NCI-H2081 (cell line): ENCODE data around the gene SLC18B1.
"Not testable (repeated sequence)": the region's sequence is repeated elsewhere in the genome, so short reads cannot be mapped to it uniquely, and the experiment has no call there.

Experiments
- DNase-seq, 2 experiments: peaks; one replicate each; lab custom pipeline; 2025; lab: John Stamatoyannopoulos, UW

SLC18B1 gene

DNA sequence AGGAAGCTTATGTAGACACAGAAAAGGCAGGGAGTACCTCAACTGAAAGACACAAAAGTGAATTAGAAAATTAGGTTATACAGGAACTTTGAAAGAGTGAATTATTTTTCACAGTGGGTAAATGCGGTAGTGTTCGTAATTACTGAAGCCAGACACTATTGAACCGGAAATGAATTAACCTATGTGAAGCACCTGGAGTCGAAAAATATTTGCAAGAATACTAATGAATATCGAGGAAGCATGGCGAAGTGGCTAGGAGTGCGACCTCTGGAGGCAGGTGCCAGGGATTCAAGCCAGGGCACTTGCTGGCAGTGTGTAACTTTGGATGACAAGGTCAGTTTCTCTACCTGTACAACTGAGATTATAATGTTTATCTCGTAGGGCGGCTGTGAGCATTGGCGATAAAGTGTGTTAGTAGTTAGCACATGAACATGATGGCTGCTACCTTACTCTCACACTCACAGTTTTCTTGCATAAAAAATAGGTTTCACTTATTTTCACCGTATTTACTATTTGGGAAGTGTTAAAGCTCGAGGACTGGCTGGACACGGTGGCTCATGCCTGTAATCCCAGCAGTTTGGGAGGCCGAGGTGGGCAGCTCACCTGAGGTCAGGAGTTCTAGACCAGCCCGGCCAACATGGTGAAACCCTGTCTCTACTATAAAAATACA, 567 bp upstream of the SLC18B1 start:
- DNase-seq: peak; percentile 69 to 85

DNA sequence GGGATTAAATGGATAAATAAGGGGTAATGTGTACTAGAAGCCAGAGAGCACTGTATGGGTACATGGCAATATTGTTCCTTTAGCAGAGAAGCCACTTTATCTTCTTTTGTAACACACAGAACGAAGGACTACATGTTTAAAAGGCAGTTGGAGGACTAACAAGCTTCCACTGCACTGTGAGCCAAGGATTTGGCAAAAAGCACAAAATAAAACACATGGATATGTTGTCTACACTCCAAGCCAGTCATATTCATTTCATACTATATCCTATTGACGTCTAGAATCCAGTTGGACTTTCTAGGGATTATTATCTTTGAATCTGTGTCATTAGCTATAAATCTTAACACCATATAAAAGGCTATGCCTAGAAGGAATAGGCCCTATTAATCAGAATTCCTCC, 3.0 kb downstream of the SLC18B1 start:
- DNase-seq: no peak

DNA sequence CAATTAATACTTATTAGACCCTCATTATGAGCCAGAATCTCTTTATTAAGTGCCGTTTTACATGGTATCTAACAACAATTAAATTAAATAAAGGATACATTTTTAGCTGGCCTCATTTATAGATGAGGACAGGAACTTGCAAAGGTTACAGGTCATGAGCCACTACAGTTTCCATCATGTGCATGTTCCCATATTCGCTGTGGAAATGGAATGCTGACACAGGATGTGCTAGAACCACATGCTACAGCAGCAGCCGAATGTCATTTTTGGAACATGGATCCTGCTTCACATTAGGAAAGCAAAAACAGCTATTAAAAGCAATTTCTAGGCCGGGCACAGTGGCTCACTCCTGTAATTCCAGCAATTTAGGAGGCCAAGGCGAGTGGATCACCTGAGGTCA, 5.9 kb downstream of the SLC18B1 start:
- no peak for DNase-seq

DNA sequence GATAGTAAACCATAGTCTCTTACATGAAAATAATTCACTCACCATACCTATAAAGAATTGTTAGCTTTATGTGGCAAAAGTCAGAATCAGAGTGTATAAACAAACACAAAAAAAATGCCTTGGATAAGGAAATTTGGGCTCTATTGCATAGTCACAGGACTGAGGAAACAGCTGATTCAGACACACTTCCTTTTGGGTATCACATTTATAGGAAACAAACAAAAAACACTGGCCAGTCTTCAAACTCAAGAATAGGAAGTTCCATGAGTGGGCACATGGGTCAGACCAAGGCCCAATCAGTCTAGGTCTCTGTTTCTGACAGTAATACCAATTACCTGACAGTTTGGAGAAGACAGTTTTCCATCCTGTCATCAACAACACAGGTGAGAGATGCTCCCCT, 8.0 kb downstream of the SLC18B1 start:
- no peak for DNase-seq

DNA sequence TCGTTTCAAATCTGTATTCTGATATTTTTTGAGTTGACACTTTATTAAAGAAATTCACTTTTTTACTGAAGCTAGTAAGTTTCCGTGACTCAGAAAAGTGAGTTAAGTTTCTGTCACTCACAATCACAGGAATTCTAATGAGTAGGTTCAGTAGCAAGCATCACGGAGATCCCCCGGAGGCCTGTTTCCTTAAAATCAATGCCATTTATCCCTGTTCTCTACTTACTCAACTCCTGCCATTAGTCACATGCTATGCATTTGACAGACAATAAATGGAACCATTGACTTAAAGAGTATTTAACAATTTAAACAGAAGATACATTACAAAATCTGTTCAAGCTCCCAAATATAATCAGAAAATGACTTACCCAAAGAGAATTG, 9.1 kb downstream of the SLC18B1 start:
- no peak for DNase-seq

DNA sequence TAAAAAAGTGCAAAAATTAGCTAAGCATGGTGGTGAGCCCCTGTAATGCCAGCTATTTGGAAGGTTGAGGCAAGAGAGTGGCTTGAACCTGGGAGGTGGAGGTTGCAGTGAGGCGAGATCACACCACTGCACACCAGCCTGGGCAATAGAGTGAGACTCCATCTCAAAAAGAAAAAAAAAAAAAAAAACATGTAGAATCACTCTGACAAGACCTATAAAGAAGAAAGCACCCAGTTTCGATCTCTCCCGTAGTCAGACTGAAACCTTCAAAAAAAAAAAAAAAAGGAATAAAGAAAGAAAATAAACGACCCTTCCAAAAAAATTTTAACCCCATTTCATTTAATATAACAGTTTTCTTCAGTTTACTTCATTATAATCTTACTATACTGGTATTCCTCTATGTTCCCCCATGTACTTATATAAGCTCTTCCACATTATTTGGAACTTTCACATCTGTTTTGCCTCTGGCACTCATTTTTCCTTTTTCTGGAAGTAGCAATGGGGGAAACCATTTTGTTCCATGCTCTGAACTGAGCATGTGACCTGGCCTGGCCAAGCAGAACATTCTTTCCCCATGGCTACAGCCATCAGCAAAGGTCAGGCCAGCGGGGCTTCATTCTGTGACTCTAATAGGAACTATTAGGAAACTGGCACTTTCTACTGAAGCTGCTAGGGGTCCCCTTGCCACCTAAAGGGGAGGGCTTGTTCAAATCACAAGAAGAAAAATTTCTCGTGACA, 9.6 kb downstream of the SLC18B1 start:
- no peak for DNase-seq

DNA sequence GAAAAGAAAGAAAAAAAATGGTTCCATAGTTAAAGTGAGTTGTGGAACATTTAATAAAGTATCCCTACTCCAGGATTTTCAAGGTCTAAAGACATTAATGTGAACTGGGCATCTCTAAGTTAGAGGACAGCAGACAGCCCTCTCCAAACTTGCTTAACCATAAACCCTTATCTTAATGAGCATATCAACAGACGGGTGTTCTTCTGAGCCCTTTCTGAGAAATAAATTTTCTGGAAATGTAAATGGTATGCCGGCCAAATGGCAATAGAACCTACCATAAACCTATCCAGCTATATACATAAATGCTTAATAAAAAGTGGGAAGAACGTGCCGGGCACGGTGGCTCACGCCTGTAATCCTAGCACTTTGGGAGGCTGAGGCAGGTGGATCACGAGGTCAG, 12.5 kb downstream of the SLC18B1 start:
- DNase-seq: no peak

DNA sequence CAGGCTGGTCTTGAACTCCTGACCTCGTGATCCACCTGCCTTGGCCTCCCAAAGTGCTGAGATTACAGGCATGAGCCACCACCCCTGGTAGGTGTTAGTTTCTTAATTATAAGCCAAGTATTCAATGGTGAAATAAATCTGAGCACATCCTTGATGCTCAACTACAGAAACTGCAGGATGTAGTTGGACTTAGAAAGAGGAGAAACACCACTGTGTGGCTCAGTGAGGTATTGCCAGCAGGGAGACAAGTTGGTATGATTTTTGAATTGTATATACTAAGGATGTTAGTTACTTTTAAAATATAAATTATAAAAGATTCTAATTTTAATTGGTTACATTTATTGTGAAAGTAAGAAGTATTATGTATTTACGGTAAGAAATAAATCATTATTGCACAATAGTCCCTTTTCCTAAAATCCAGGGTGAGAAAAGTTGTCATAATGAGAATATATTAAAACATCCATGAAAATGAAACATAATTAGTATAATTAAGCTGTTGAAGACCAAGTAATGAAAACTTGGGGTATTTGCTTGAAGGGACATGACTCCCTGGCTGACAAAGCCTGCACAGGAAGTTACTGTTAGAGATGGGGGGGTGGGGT, 17.6 kb downstream of the SLC18B1 start:
- DNase-seq: no peak

DNA sequence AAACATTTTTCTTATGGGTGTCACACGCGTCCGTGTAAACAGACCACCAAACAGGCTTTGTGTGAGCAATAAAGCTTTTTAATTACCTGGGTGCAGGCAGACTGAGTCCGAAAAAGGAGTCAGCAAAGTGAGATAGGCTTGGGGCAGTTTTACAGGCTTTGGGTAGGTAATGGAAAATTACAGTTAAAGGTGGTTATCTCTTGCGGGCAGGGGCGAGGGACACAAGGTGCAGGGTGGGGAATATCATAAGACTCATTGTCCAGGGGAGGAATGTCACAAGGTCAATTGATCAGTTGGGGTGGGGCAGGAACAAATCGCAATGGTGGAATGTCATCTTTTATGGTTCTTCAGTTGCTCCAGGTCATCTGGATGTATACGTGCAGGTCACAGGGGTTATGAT, 20.6 kb downstream of the SLC18B1 start:
- DNase-seq: not testable (repeated sequence)

DNA sequence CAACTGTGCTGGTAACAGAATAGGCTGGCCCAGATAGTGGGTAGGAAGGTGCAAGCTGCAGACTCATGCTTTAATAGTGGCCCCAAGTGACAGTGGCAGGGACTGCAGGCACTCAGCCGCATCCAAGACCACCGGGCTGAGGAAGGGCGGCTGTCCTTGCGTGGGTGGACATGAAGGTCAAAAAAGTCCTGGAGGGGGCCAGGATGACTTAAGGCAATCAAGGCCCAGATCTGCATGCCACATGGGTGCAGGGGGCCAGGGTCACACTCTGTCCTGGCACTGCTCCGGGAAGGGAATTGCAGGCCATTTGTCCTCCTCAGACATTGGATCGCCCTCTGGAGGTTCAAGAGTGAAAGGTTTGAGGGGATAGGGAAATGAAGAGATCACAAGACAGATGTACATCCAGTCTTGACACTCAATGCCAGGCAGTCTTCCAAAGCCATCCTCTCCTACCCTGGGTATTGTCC, 30.4 kb downstream of the SLC18B1 start:
- peak in 1 of 2 experiments; percentile 4 for DNase-seq

DNA sequence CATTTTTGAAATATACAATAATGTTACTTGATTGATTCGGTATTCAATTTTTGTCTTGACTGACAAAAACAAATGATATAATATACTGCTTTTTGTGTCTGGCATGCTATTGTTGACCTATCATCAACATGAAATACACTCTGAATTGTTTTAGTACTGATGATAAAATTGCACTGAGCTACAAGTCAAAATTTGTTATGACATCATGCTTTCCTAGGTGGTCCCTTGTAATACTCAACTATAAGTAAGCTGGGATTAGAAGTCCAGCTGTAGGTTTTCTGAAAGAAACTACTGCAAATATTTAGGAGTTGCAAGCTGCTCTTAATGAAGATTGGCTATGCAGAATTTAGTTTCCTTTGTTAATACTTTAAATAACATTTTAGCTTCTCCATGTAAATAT, 32.9 kb downstream of the SLC18B1 start:
- DNase-seq: no peak

DNA sequence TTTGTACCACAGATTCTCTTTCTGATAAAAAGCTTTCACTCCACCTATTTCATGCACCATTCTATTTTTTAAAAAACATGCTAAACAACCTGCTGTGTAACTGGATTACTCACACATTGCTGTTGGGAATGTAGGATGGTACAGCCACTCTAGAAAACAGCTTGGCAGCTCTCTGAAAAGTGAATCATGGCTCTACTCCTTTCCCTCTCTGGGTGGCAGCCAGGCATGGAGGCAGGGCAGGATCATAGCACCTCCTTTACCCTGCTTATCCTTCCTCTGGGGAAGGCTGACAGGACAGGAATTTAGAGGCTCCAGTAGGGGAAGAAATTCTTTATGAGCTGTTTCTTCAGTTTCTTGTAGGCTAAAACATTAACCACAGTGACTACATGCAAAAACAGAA, 34.1 kb downstream of the SLC18B1 start:
- no peak for DNase-seq

DNA sequence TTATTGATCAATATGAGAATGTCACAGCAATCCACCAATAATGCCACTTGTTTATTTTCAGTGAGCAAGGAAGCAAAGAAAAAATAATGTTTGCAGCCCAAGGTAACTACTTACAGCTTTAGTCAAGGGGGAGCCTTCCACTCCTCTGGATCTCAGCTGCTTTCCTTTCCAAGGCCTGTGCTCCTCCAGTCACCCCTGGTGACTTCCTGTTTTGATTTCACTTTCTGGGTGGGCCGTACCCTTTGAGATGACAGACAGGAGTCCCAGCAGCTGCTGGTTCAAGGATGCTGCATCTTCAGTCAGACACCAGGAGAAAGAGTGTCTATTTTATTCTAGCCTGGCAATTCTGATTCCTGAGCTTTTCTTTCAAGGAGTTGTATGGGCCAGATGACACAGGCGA, 35.2 kb downstream of the SLC18B1 start:
- no peak for DNase-seq

DNA sequence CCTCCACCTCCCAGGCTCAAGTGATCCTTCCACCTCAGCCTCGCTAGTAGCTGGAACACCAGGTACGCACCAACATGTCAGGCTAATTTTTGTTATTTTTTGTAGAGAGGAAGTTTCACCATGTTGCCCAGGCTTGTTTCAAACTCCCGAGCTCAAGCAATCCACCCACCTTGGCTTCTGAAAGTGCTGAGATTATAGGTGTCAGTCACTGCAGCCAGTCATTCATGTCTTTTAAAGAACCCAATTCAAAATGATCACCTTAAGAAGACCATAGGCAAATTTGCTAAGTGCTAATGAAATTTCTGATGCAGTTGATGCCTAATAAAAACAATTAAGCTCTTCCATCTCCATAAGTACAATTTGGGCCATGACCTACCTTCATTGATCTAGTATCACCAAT, 38.2 kb downstream of the SLC18B1 start:
- DNase-seq: no peak

DNA sequence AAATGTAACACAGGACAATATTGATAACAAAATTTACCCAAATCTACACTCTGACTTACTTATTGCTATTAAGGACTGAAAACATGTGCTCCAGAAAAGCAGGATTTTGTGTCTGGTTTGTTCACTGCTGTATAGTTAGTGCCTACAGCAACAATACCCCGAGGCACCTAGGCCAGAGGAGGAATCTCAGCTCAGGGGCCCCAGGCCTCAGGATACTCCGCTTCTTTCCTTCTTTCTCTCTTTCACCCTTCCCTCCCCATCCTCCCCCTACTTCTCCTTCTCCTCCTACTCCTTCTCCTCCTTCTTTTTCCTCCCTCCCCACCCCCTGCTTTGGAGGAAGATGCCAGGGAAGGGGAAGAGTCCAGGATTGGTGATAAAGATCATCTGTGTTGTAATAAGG, 39.7 kb downstream of the SLC18B1 start:
- no peak for DNase-seq

DNA sequence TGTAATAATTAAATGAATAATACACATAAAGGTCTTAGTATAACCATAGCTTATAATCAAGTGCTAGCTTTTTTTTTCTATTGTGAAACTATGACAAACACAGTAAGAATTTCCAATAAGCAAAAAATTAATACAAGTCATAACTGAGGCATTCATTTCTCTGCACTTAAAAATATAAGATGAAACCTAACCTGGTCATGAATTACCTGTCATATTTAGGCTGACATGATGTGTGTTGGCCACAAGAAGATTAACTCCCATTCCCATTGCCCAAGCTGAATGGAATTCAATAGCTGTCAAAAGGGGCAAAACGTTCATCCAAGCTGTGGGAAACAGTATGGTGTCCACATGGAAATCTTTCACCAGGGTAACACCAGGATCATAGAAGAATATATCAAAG, 46.2 kb downstream of the SLC18B1 start:
- no peak for DNase-seq

DNA sequence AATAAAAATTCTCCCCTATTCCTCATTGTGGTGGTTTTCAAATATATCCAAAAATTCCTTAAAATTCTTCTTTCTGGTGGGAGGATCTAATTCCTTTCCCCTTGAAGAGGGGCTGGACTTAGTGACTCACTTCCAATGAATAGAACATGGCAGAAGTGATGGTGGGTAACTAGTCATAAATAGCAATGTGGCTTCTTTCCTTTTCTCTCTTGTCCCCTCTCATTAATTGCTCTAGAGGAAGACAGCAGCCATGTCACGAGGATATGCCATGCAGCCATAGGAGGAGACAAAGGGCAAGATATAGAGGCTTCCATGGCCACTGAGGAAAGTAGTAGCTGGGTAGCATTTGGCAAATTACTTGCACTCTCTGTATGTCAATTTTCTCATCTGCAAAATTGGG, 46.6 kb downstream of the SLC18B1 start:
- DNase-seq: no peak

DNA sequence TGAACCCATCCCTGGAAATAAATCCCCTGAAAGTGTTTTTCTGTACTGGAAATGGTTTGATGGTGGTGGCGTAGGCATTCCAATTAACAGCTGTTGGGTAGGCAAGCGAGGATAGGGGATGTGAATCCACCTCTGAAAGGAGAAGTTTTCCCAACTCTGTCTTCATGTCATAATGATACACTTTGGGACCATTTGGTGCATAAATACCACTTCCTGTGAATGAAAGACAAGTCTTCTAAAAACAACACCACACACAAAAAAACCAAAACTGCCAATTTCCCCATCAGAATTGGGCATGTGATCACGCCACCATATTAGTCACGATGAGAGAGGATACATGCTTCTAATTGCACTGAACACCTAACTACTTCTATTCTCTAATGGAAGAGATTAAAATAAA, 47.1 kb downstream of the SLC18B1 start:
- DNase-seq: no peak

DNA sequence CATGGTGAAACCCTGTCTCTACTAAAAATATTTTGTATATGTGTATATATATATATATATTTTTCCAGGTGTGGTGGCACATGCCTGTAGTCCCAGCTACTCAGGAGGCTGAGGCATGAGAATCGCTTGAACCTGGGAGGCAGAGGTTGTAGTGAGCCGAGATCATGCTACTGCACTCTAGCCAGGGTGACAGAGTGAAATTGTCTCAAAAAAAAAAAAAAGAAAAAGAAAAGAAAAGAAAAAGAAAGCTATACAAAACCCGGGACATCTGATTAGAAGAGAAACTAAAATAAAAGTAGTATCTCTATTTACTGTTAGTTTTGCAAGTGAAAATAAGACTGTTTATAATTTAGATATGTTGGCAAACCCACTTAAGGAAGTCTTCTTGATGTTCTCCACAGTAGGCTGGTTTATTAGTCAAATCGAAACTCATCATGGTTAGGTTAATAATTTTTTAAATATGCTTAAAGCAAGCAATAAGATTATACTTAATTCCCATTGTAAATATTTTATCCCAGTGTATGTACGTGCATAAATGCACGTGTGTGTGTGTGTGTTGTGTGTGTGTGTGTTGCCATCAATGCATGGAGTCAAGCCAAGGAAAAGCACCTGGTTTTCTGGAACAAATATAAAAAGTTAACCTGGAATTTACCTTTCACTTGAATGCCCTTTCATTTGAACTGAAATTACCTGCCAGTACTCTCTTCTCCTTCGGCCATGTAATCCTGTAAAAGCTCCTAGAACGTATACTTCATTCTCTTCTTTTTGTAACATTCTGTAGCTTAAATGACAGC, 47.8 kb downstream of the SLC18B1 start:
- no peak for DNase-seq

DNA sequence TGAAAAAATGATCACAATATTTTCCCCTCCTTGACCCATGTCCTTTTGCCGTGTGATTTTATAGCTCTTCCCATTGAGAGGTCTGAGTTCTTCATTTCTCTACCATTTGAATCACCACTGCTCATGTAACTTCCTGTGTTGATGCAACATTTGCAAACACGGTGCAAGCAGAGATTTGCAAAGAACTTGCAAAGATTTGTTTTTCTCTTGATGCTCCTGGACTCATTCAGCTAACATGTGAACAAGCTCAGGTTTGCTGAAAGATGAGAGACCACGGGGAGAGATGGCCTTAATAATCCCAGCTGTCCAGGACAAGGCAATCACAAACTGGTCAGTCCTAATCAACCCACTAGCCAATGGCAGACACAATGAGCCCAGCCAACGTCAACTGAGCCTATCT, 49.3 kb downstream of the SLC18B1 start:
- no peak for DNase-seq

DNA sequence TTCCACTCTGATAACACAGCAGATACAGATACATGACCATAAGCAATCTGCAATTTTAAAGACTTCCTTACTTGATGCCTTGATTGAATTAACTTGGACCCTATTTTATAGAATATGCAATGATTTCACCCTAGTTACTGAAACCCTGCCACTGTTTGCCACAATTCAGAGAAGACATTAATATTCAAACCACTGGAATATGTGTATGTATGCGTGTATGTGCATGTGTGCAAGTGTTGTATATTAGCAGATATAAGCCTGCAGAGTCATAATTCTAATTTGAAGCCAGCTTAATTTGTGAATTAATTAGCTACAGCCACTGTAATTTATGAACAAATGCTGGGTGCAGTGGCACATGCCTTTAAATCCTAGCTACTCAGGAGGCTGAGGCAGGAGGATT, 50.0 kb downstream of the SLC18B1 start:
- no peak for DNase-seq

DNA sequence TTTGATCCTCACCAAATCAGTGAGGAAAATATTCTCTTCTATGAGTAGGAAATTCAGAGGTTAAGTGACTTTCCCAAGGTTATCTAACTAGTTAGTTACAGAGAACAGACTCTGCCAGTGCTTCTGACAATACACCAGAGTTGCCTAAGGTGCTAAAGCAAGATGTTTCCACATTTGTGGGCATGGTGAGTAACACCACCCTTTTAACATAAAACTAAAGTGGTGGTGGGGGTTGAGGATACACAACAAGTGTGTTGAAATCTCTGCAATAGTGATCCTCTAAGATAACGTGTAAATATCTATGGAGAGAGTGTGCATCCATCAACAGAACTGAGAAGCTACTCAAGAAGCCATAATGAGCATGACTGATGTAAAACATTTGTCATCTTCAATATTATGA, 52.4 kb downstream of the SLC18B1 start:
- no peak for DNase-seq

DNA sequence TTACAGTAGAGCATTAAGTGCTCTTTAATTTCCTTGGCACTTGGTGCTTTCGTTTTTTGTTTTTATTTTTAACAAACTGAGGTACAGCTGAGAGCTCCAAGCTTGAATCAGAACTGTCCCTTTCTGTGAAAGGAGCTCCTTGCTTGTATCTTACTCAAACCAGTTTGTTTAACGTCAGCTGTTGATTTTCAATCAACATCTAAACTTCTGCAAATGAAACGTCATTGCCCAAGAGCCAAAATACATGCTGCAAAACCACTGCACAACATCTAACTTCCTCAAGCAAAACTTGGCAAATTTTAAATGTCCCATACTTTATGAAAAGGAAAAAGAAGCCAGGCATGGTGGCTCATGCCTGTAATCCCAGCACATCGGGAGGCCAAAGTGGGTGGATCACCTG, 55.9 kb downstream of the SLC18B1 start:
- DNase-seq: no peak
